Right ventricle myocardium superior (tissue), 1 donor: ENCODE results near the gene DNAJC18. TPM values are rescaled to one million over a fixed set of nuclear protein-coding genes. Genes with fewer than 3 reads are reported as not detected.
"Not testable (repeated sequence)": the region's sequence is repeated elsewhere in the genome, so short reads cannot be mapped to it uniquely, and the experiment has no call there.

ENCODE experiments used
- ATAC-seq: fragments of 200-7000 bp; cut with Tn5 transposase; one replicate; pipeline ENCODE4 v1.9.1; 2020; ENCODE audit warnings: mild to moderate bottlenecking; ENCODE audit not compliant: poor library complexity
- DNase-seq: peaks from one replicate; pipeline ENCODE4 v3.0.0-alpha.2; 2020
- intact Hi-C: fragments of 100-400 bp; cut with DNase I; formaldehyde crosslinking; loops from one replicate; pipeline ENCODE4 v1.11.2; 2022
- total RNA-seq: library from RNA; stranded (reverse); fragmentation: NEBNext Ultra II Directional; extraction: Animal tissue kit (Norgen Biotek cat#: 25700); gene quantifications from one replicate; pipeline ENCODE4 v1.2.1, GENCODE V29; 2021
- donor health status: DM: no; HTN: yes; CAD: no; lungs with severe emphysema.

Gene DNAJC18
- total RNA-seq, 1 donor from 2014 or later = 11.5 TPM

- no peak for ATAC-seq
Observed at GRCh38 chr5:139443831-139444453, 4.6 kb upstream of the DNAJC18 start.

GRCh38 chr5:139440416-139440815, 1.1 kb upstream of the DNAJC18 start:
- DNase-seq, intact Hi-C loops: not testable (repeated sequence)

More at GRCh38 chr5:139443831-139444453, 4.6 kb upstream of the DNAJC18 start:
- intact Hi-C loops = no loop called here
- DNase-seq = no peak

GRCh38 chr5:139438707-139439012, 665 bp downstream of the DNAJC18 start:
- intact Hi-C loops = no loop called here
- ATAC-seq (no peak), DNase-seq (no peak)

More at GRCh38 chr5:139440416-139440815, 1.1 kb upstream of the DNAJC18 start:
- ATAC-seq = not testable (repeated sequence)

- DNase-seq (no peak), ATAC-seq (no peak)
- intact Hi-C loops = no loop called here
Observed at GRCh38 chr5:139435676-139436075, 3.6 kb downstream of the DNAJC18 start.

GRCh38 chr5:139431706-139432105, 7.6 kb downstream of the DNAJC18 start:
- intact Hi-C loops = loop anchor here (1.0 kb wide), 1 partner anchor 10 kb away; no protein-coding TSS in a partner anchor
- no peak for ATAC-seq
- DNase-seq = no peak

- intact Hi-C loops = no loop called here
- ATAC-seq (no peak), DNase-seq (no peak)
Observed at GRCh38 chr5:139430015-139430414, 9.3 kb downstream of the DNAJC18 start.

- no peak for ATAC-seq
- no peak for DNase-seq
- intact Hi-C loops = loop anchor here (10.0 kb wide), 1 partner anchor 198 kb away; no protein-coding TSS in a partner anchor
Observed at GRCh38 chr5:139426203-139426885, 13.0 kb downstream of the DNAJC18 start.

- DNase-seq (no peak), ATAC-seq (no peak)
- intact Hi-C loops = loop anchor here (2.0 to 10.0 kb wide), 2 partner anchors 89 to 199 kb away; no protein-coding TSS in a partner anchor
Observed at GRCh38 chr5:139425497-139425896, 13.8 kb downstream of the DNAJC18 start.

- peak; percentile 21 for ATAC-seq
- no peak for DNase-seq
- intact Hi-C loops = loop anchor here (10.0 kb wide), 1 partner anchor 202 kb away; no protein-coding TSS in a partner anchor
Observed at GRCh38 chr5:139422307-139422893, 16.9 kb downstream of the DNAJC18 start.

- intact Hi-C loops = loop anchor here (10.0 kb wide), 2 partner anchors 125 to 205 kb away; partner anchors contain the start of gene MATR3
- DNase-seq = no peak
- peak; percentile 35 for ATAC-seq
Observed at GRCh38 chr5:139419226-139420192, 19.8 kb downstream of the DNAJC18 start.

- ATAC-seq (peak; percentile 63), DNase-seq (no peak)
- intact Hi-C loops = loop anchor here (10.0 kb wide), 1 partner anchor 124 kb away; the partner anchor contains the start of gene MATR3
Observed at GRCh38 chr5:139418793-139419192, 20.5 kb downstream of the DNAJC18 start.

- DNase-seq = peak; percentile 51
- ATAC-seq = peak; percentile 68
- intact Hi-C loops = loop anchor here (10.0 kb wide), 1 partner anchor 122 kb away; the partner anchor contains the start of gene MATR3
Observed at GRCh38 chr5:139417214-139417613, 22.1 kb downstream of the DNAJC18 start.

GRCh38 chr5:139416651-139417050, 22.7 kb downstream of the DNAJC18 start:
- no peak for ATAC-seq
- intact Hi-C loops = loop anchor here (10.0 kb wide), 1 partner anchor 122 kb away; the partner anchor contains the start of gene MATR3
- DNase-seq = no peak

GRCh38 chr5:139415869-139416268, 23.5 kb downstream of the DNAJC18 start:
- intact Hi-C loops = loop anchor here (10.0 kb wide), 1 partner anchor 121 kb away; the partner anchor contains the start of gene MATR3
- DNase-seq = no peak
- no peak for ATAC-seq

GRCh38 chr5:139415221-139415861, 24.0 kb downstream of the DNAJC18 start:
- ATAC-seq (peak; percentile 67), DNase-seq (peak; percentile 74)
- intact Hi-C loops = loop anchor here (10.0 kb wide), 1 partner anchor 121 kb away; the partner anchor contains the start of gene MATR3

GRCh38 chr5:139414581-139415130, 24.7 kb downstream of the DNAJC18 start:
- DNase-seq (no peak), ATAC-seq (no peak)
- intact Hi-C loops = loop anchor here (10.0 kb wide), 1 partner anchor 120 kb away; the partner anchor contains the start of gene MATR3

- intact Hi-C loops = loop anchor here (10.0 kb wide), 1 partner anchor 119 kb away; the partner anchor contains the start of gene MATR3
- no peak for ATAC-seq
- DNase-seq = no peak
Observed at GRCh38 chr5:139413963-139414362, 25.4 kb downstream of the DNAJC18 start.
